Liver (tissue), 3 donors: ENCODE results near the gene HSP90AB1.

Experiments
- ATF3 ChIP-seq: IDR thresholded peaks from 2 replicates; pipeline ENCODE4 v1.6.1; 2016; ENCODE audit warnings: antibody characterized with exemption
- CTCF ChIP-seq: fragments of 150-350 bp; IDR thresholded peaks from 2 replicates; pipeline ENCODE4 v1.5.1; 2017; ENCODE audit warnings: improper control_type of control experiment, low read depth, low read length; ENCODE audit not compliant: missing input control
- GABPA ChIP-seq, 2 donors: IDR thresholded peaks in 1 of 2; conservative IDR thresholded peaks in 1 of 2; 2 replicates each; pipeline ENCODE4 v1.6.1; 2016; ENCODE audit warnings: antibody characterized with exemption in 2 of 2, mild to moderate bottlenecking in 1 of 2, moderate library complexity in 1 of 2
- MAX ChIP-seq: IDR thresholded peaks from 2 replicates; pipeline ENCODE4 v1.6.1; 2016; ENCODE audit warnings: antibody characterized with exemption
- RAD21 ChIP-seq, 2 donors: IDR thresholded peaks; 2 replicates each; pipeline ENCODE4 v1.6.1; 2016; ENCODE audit warnings: antibody characterized with exemption in 2 of 2, mild to moderate bottlenecking in 2 of 2
- REST ChIP-seq: IDR thresholded peaks from 2 replicates; pipeline ENCODE4 v1.6.1; 2016; ENCODE audit warnings: antibody characterized with exemption, mild to moderate bottlenecking
- TAF1 ChIP-seq: conservative IDR thresholded peaks from 2 replicates; pipeline ENCODE4 v1.6.1; 2016; ENCODE audit warnings: antibody characterized with exemption, mild to moderate bottlenecking
- donor health status: healthy.
- donor health status: healthy.

- peak; percentile 90 for TF ChIP-seq CTCF
- no peak for TF ChIP-seq REST
- TF ChIP-seq RAD21 (IDR thresholded peaks at IDR 0.05), result peak; percentile 71 to 79
- TF ChIP-seq TAF1, result no peak
- TF ChIP-seq GABPA (IDR thresholded peaks at IDR 0.05 in 1 of 2, conservative IDR thresholded peaks at IDR 0.05 in 1 of 2), result no peak
- TF ChIP-seq ATF3, result no peak
- TF ChIP-seq MAX, result no peak
Observed at GRCh38 chr6:44237813-44238433, 9.0 kb upstream of the HSP90AB1 start.
